NT2/D1 (cell line): ENCODE results near the gene KIAA1958.

Experiments
- SUZ12 ChIP-seq: IDR thresholded peaks from 2 replicates; pipeline ENCODE4 v1.6.1; 2011; ENCODE audit not compliant: insufficient read length, insufficient read depth; ENCODE audit errors: extremely low read depth
- YY1 ChIP-seq: IDR thresholded peaks from 2 replicates; pipeline ENCODE4 v1.6.1; 2011; ENCODE audit not compliant: insufficient read length, insufficient read depth
- ZNF274 ChIP-seq: IDR thresholded peaks from 2 replicates; pipeline ENCODE4 v1.6.1; 2011; ENCODE audit warnings: mild to moderate bottlenecking, low read depth, low read length

DNA sequence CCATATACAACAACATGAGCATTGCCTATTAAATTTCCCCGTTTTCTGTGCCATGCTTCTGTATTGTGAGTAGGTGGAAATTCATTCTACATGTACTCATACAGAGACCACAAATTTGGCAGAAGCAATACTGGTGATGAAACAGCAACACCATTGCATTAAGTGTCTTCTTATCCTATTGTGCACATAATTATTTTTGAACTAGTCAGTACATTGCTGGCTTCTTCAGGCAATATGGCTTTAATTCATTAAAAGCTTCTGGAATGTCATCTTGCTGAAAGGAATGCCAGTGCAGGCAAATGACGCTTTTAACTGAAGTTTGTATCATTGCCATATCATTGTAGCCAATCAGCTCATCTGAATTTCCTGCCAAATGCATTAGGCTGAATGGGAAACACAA lies 82.6 kb downstream of the KIAA1958 start:
- TF ChIP-seq ZNF274, result no peak
- TF ChIP-seq YY1, result no peak
- TF ChIP-seq SUZ12, result no peak
